K562 (cell line): ENCODE measurements around the gene CYFIP2.

Experiments used
- HSF4 ChIP-seq: fragments of 250-450 bp; sonication (Bioruptor Pico); IDR thresholded peaks from 2 replicates; pipeline ENCODE4 v2.1.2; 2022; ENCODE audit warnings: mild to moderate bottlenecking, moderate library complexity, borderline replicate concordance
- MAFK ChIP-seq: IDR thresholded peaks from 2 replicates; pipeline ENCODE4 v1.6.1; 2011; ENCODE audit warnings: low read length, improper control_type of control experiment
- NFIC ChIP-seq: fragments of 450-650 bp; IDR thresholded peaks from 2 replicates; pipeline ENCODE4 v1.6.1; 2017; ENCODE audit warnings: mild to moderate bottlenecking, inconsistent platforms
- POU5F1 ChIP-seq: fragments of 150-350 bp; IDR thresholded peaks from 2 replicates; pipeline ENCODE4 v1.6.1; 2014; ENCODE audit warnings: borderline replicate concordance, low read length, low read depth, mild to moderate bottlenecking; ENCODE audit not compliant: partially characterized antibody
- RCOR1 ChIP-seq, 2 experiments: IDR thresholded peaks; 2 replicates each; pipeline ENCODE4 v1.6.1; 2012; ENCODE audit warnings: low read depth in 2 of 2, low read length in 2 of 2, borderline replicate concordance in 1 of 2, improper control_type of control experiment in 1 of 2
- TF ChIP-seq, protein P1 (sequence below), 3 experiments: IDR thresholded peaks in 2 of 3; conservative IDR thresholded peaks in 1 of 3; 2 replicates each; pipeline ENCODE4 v1.5.1; 2011 to 2012; ENCODE audit warnings: low read length in 3 of 3, mild to moderate bottlenecking in 3 of 3, control low read depth in 2 of 3, improper control_type of control experiment in 1 of 3, inconsistent platforms in 1 of 3, low read depth in 1 of 3, mixed read lengths in 1 of 3, moderate library complexity in 1 of 3; ENCODE audit not compliant: insufficient read depth in 2 of 3
- TF ChIP-seq, protein P2 (sequence below): sonication (generic); formaldehyde crosslinking; IDR thresholded peaks from 2 replicates; pipeline ENCODE4 v1.8.1; 2022; ENCODE audit warnings: missing genetic modification reagents
- TF ChIP-seq, protein P3 (sequence below), 2 experiments: fragments of 450-650 bp; formaldehyde crosslinking in 1 of 2; IDR thresholded peaks; 2 replicates each; pipeline versions ENCODE4 v1.4.0 to v1.6.1; 2014 to 2020; ENCODE audit warnings: mild to moderate bottlenecking in 2 of 2, borderline replicate concordance in 1 of 2, low read depth in 1 of 2

DNA sequence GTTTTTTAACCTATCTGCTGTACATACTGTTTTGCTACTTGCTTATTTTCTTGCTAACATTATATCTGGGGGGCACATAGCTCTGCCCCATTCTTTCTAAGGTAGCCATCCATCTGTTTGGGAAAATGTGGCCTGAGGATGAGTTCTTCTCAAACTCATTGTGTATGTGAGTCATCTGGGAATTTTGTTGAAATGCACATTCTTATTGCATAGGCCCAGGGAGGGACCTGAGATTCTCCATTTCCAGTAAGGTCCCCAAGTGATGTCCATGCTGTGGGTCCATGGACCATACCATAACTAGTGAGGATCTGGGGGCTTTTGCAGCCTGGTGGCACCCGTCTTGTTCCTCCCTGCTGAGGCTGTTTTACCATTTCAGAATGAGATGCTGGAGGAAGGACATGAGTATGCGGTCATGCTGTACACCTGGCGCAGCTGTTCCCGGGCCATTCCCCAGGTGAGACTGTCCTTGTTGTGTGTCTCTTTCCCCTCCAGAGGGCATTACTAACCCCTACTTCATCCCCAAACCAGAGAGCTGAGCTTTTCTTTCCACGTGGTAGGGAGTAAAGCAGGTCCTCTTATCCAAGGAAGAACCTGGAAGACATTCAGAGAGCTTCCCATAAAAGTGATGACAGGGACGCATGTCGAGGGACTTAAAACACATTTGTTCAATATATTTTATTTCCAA is 28.6 kb downstream of the CYFIP2 start:
- TF ChIP-seq RCOR1 (IDR thresholded peaks at IDR 0.05; ENCODE audit: borderline replicate concordance in 1 of 2, low read depth in 2 of 2, low read length in 2 of 2) = no peak
- no peak for TF ChIP-seq HSF4 (CRISPR knock-in tag)
- TF ChIP-seq, protein P1, sequence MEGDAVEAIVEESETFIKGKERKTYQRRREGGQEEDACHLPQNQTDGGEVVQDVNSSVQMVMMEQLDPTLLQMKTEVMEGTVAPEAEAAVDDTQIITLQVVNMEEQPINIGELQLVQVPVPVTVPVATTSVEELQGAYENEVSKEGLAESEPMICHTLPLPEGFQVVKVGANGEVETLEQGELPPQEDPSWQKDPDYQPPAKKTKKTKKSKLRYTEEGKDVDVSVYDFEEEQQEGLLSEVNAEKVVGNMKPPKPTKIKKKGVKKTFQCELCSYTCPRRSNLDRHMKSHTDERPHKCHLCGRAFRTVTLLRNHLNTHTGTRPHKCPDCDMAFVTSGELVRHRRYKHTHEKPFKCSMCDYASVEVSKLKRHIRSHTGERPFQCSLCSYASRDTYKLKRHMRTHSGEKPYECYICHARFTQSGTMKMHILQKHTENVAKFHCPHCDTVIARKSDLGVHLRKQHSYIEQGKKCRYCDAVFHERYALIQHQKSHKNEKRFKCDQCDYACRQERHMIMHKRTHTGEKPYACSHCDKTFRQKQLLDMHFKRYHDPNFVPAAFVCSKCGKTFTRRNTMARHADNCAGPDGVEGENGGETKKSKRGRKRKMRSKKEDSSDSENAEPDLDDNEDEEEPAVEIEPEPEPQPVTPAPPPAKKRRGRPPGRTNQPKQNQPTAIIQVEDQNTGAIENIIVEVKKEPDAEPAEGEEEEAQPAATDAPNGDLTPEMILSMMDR (IDR thresholded peaks at IDR 0.05 in 2 of 3, conservative IDR thresholded peaks at IDR 0.05 in 1 of 3; ENCODE audit: insufficient read depth in 2 of 3, low read depth in 1 of 3, low read length in 3 of 3) = peak in 1 of 3 experiments; percentile 19; a peak in 1 of 6 replicates
- TF ChIP-seq, protein P2, sequence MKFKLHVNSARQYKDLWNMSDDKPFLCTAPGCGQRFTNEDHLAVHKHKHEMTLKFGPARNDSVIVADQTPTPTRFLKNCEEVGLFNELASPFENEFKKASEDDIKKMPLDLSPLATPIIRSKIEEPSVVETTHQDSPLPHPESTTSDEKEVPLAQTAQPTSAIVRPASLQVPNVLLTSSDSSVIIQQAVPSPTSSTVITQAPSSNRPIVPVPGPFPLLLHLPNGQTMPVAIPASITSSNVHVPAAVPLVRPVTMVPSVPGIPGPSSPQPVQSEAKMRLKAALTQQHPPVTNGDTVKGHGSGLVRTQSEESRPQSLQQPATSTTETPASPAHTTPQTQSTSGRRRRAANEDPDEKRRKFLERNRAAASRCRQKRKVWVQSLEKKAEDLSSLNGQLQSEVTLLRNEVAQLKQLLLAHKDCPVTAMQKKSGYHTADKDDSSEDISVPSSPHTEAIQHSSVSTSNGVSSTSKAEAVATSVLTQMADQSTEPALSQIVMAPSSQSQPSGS (CRISPR knock-in tag) = no peak
- TF ChIP-seq MAFK = no peak
- TF ChIP-seq NFIC = no peak
- TF ChIP-seq POU5F1 = no peak
- TF ChIP-seq, protein P3, sequence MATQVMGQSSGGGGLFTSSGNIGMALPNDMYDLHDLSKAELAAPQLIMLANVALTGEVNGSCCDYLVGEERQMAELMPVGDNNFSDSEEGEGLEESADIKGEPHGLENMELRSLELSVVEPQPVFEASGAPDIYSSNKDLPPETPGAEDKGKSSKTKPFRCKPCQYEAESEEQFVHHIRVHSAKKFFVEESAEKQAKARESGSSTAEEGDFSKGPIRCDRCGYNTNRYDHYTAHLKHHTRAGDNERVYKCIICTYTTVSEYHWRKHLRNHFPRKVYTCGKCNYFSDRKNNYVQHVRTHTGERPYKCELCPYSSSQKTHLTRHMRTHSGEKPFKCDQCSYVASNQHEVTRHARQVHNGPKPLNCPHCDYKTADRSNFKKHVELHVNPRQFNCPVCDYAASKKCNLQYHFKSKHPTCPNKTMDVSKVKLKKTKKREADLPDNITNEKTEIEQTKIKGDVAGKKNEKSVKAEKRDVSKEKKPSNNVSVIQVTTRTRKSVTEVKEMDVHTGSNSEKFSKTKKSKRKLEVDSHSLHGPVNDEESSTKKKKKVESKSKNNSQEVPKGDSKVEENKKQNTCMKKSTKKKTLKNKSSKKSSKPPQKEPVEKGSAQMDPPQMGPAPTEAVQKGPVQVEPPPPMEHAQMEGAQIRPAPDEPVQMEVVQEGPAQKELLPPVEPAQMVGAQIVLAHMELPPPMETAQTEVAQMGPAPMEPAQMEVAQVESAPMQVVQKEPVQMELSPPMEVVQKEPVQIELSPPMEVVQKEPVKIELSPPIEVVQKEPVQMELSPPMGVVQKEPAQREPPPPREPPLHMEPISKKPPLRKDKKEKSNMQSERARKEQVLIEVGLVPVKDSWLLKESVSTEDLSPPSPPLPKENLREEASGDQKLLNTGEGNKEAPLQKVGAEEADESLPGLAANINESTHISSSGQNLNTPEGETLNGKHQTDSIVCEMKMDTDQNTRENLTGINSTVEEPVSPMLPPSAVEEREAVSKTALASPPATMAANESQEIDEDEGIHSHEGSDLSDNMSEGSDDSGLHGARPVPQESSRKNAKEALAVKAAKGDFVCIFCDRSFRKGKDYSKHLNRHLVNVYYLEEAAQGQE (IDR thresholded peaks at IDR 0.05; ENCODE audit: borderline replicate concordance) = no peak
- TF ChIP-seq, protein P3 (CRISPR knock-in tag; IDR thresholded peaks at IDR 0.05; ENCODE audit: low read depth) = no peak
